Liver (tissue), 9 donors: ENCODE results near the gene NAV2. TPM values are rescaled to one million over a fixed set of nuclear protein-coding genes. Genes with fewer than 3 reads are reported as not detected.

Experiments used
- DNase-seq: peaks from one replicate; pipeline ENCODE4 v3.0.0-alpha.2; 2017; ENCODE audit warnings: low spot score
- H3K27ac ChIP-seq, 2 donors: one replicate each; pipeline ENCODE4 v1.7.0; 2013; ENCODE audit warnings: inconsistent platforms in 2 of 2, low read length in 2 of 2, control low read depth in 1 of 2, low read depth in 1 of 2, mild to moderate bottlenecking in 1 of 2
- H3K27me3 ChIP-seq, 4 donors: one replicate each; pipeline versions ENCODE4 v1.6.1 to v1.7.0; 2013; ENCODE audit warnings: low read length in 3 of 4, inconsistent platforms in 1 of 4, mild to moderate bottlenecking in 1 of 4, moderate library complexity in 1 of 4; ENCODE audit not compliant: control insufficient read depth in 4 of 4, insufficient read depth in 4 of 4
- H3K36me3 ChIP-seq, 4 donors: one replicate each; pipeline versions ENCODE4 v1.6.1 to v1.7.0; 2013; ENCODE audit warnings: low read length in 3 of 4, mild to moderate bottlenecking in 3 of 4, low read depth in 1 of 4, moderate library complexity in 1 of 4; ENCODE audit not compliant: control insufficient read depth in 4 of 4, insufficient read depth in 3 of 4
- H3K4me1 ChIP-seq, 4 donors: one replicate each; pipeline versions ENCODE4 v1.6.1 to v1.7.0; 2013; ENCODE audit warnings: low read length in 3 of 4, mild to moderate bottlenecking in 3 of 4, moderate library complexity in 1 of 4; ENCODE audit not compliant: control insufficient read depth in 4 of 4, insufficient read depth in 4 of 4
- H3K4me3 ChIP-seq, 3 donors: one replicate each; pipeline versions ENCODE4 v1.6.1 to v1.7.0; 2013; ENCODE audit warnings: low read length in 3 of 3, control low read depth in 1 of 3, low read depth in 1 of 3, mild to moderate bottlenecking in 1 of 3
- H3K9ac ChIP-seq, 2 donors: one replicate each; pipeline ENCODE4 v1.7.0; 2013; ENCODE audit warnings: low read length in 2 of 2, mild to moderate bottlenecking in 2 of 2, moderate library complexity in 2 of 2, control low read depth in 1 of 2, low read depth in 1 of 2
- H3K9me3 ChIP-seq, 4 donors: one replicate each; pipeline versions ENCODE4 v1.6.1 to v1.7.0; 2013; ENCODE audit warnings: low read length in 3 of 4; ENCODE audit not compliant: control insufficient read depth in 4 of 4
- EGR1 ChIP-seq, 2 donors: IDR thresholded peaks; 2 replicates each; pipeline ENCODE4 v1.6.1; 2016 to 2018; ENCODE audit warnings: antibody characterized with exemption in 2 of 2, low read depth in 2 of 2
- FOXA1 ChIP-seq: IDR thresholded peaks from 2 replicates; pipeline ENCODE4 v1.6.1; 2016; ENCODE audit warnings: antibody characterized with exemption
- FOXA2 ChIP-seq: IDR thresholded peaks from 2 replicates; pipeline ENCODE4 v1.6.1; 2016; ENCODE audit warnings: antibody characterized with exemption
- GABPA ChIP-seq, 2 donors: IDR thresholded peaks in 1 of 2; conservative IDR thresholded peaks in 1 of 2; 2 replicates each; pipeline ENCODE4 v1.6.1; 2016; ENCODE audit warnings: antibody characterized with exemption in 2 of 2, mild to moderate bottlenecking in 1 of 2, moderate library complexity in 1 of 2
- HNF4A ChIP-seq, 2 donors: conservative IDR thresholded peaks; 2 replicates each; pipeline ENCODE4 v1.6.1; 2016; ENCODE audit warnings: antibody characterized with exemption in 2 of 2, mild to moderate bottlenecking in 2 of 2
- HNF4G ChIP-seq: IDR thresholded peaks from 2 replicates; pipeline ENCODE4 v1.6.1; 2016; ENCODE audit warnings: antibody characterized with exemption
- JUND ChIP-seq, 2 donors: IDR thresholded peaks; 2 replicates each; pipeline ENCODE4 v1.6.1; 2016; ENCODE audit warnings: antibody characterized with exemption in 2 of 2
- NR2F2 ChIP-seq: IDR thresholded peaks from 2 replicates; pipeline ENCODE4 v1.6.1; 2016; ENCODE audit warnings: antibody characterized with exemption
- RAD21 ChIP-seq, 2 donors: IDR thresholded peaks; 2 replicates each; pipeline ENCODE4 v1.6.1; 2016; ENCODE audit warnings: antibody characterized with exemption in 2 of 2, mild to moderate bottlenecking in 2 of 2
- RXRA ChIP-seq, 2 donors: IDR thresholded peaks; 2 replicates each; pipeline ENCODE4 v1.6.1; 2017 to 2018; ENCODE audit warnings: antibody characterized with exemption in 2 of 2, mild to moderate bottlenecking in 1 of 2
- SP1 ChIP-seq: IDR thresholded peaks from 2 replicates; pipeline ENCODE4 v1.6.1; 2018; ENCODE audit warnings: antibody characterized with exemption, mild to moderate bottlenecking
- TAF1 ChIP-seq: conservative IDR thresholded peaks from 2 replicates; pipeline ENCODE4 v1.6.1; 2016; ENCODE audit warnings: antibody characterized with exemption, mild to moderate bottlenecking
- YY1 ChIP-seq: IDR thresholded peaks from 2 replicates; pipeline ENCODE4 v1.6.1; 2016; ENCODE audit warnings: antibody characterized with exemption, mild to moderate bottlenecking
- WGBS: extraction: QIAGEN DNeasy Blood & Tissue Kit; methylation state at CpG from one replicate; pipeline ENCODE4 v1.1.7; 2013; 5-methylcytosine and 5-hydroxymethylcytosine counted together
- polyA plus RNA-seq, 2 donors: library from polyadenylated mRNA; stranded (reverse) in 1 of 2; unstranded in 1 of 2; fragments of 200-250 nt in 1 of 2; fragments of >200 nt in 1 of 2; fragmentation: Nextera tagmentation in 1 of 2; extraction: Ambion mirVana in 1 of 2; gene quantifications; one replicate each; pipeline versions ENCODE4 v1.2.1 to v1.2.3, GENCODE V29; 2013 to 2015
- total RNA-seq, 2 donors: library from RNA; depleted of rRNA; stranded (reverse); fragments of >200 nt; gene quantifications; one replicate each; pipeline ENCODE4 v1.2.3, GENCODE V29; 2014
- TF ChIP-seq, protein P1 (sequence below): IDR thresholded peaks from 2 replicates; pipeline ENCODE4 v1.6.1; 2016; ENCODE audit warnings: antibody characterized with exemption
- TF ChIP-seq, protein P2 (sequence below): IDR thresholded peaks from 2 replicates; pipeline ENCODE4 v1.6.1; 2016; ENCODE audit warnings: antibody characterized with exemption
- TF ChIP-seq, protein P3 (sequence below): IDR thresholded peaks from 2 replicates; pipeline ENCODE4 v1.6.1; 2016; ENCODE audit warnings: antibody characterized with exemption
- TF ChIP-seq, protein P4 (sequence below): fragments of 150-350 bp; IDR thresholded peaks from 2 replicates; pipeline ENCODE4 v1.5.1; 2017; ENCODE audit warnings: improper control_type of control experiment, low read depth, low read length; ENCODE audit not compliant: missing input control
- donor health status: healthy.
- donor health status: healthy.
- donor health status: healthy.
- donor health status: healthy.
- donor health status: healthy.

The NAV2 gene
- total and polyA plus RNA-seq, 4 donors, result 6.3 to 20.5 (median 11.6) TPM

DNA sequence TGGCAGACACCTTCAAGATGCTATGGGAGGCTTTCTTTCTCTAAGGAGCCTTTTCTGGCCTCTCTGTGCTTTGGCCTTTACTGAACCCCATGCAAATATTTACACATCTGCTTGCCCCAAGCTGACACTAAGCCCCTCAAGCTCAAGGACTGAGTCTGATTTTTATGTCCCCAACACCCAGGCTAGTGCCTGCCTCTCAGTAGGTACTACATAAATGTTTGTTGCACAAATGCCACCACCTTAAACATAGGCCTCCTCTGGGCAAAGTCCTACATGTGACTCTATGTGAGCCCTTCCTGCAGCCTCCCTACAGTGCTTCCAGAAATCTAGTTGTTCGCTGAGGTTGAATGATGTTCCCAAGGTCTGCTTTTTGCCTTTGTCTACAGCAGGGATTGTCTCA is 260.0 kb downstream of the NAV2 start:
- TF ChIP-seq EGR1 (IDR thresholded peaks at IDR 0.05; ENCODE audit: low read depth in 2 of 2) (no peak), HNF4A (conservative IDR thresholded peaks at IDR 0.05) (peak; percentile 32 to 42), GABPA (IDR thresholded peaks at IDR 0.05 in 1 of 2, conservative IDR thresholded peaks at IDR 0.05 in 1 of 2) (no peak), RAD21 (IDR thresholded peaks at IDR 0.05) (no peak), TAF1 (no peak)
- Histone ChIP-seq H3K9ac (no peak overlapping the region), H3K27ac (no peak overlapping the region), H3K27me3 (no peaks in the 10 kb centered on the region), H3K9me3 (no peaks in the 10 kb centered on the region), H3K36me3 (peaks cover 0 to 3% (median 1%) of the 10 kb centered on the region in 4 donors), H3K4me1 (peaks cover 0 to 12% (median 5%) of the 10 kb centered on the region in 4 donors), H3K4me3 (no peak overlapping the region)
- no peak for DNase-seq
- WGBS, result 89% methylated on average over 1 of the region's 1 CpG

DNA sequence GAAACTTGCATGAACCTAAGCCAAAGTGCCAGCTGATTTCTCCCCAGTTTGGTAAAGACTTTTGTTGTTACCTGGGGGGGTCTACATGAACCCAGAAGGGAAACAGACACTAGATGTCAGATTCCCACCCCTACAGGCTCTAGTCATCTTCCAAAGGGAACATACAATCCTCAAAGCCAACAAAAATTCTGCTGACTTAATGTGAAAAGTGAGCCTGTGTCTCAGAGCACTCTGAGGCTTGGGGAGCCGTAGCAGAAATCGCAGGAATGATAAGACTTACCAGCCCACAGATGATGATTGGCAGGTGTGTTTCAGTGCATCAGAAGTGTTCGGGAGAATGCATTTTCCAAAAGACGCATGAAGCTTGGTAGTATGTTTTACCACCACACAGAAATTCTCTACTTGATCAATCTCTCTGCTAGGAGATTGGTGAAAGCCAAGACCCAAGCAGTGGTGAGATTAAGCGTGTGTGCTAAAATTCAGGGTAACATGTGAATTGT is 260.5 kb downstream of the NAV2 start:
- Histone ChIP-seq H3K27ac (no peak overlapping the region), H3K9ac (no peak overlapping the region), H3K4me1 (peaks cover 0 to 12% (median 5%) of the 10 kb centered on the region in 4 donors), H3K36me3 (peaks cover 0 to 3% (median 1%) of the 10 kb centered on the region in 4 donors), H3K9me3 (no peaks in the 10 kb centered on the region), H3K27me3 (no peaks in the 10 kb centered on the region), H3K4me3 (no peak overlapping the region)
- 96% methylated on average over 5 of the region's 5 CpGs for WGBS
- no peak for DNase-seq
- TF ChIP-seq HNF4G, result no peak
- TF ChIP-seq, protein P1, sequence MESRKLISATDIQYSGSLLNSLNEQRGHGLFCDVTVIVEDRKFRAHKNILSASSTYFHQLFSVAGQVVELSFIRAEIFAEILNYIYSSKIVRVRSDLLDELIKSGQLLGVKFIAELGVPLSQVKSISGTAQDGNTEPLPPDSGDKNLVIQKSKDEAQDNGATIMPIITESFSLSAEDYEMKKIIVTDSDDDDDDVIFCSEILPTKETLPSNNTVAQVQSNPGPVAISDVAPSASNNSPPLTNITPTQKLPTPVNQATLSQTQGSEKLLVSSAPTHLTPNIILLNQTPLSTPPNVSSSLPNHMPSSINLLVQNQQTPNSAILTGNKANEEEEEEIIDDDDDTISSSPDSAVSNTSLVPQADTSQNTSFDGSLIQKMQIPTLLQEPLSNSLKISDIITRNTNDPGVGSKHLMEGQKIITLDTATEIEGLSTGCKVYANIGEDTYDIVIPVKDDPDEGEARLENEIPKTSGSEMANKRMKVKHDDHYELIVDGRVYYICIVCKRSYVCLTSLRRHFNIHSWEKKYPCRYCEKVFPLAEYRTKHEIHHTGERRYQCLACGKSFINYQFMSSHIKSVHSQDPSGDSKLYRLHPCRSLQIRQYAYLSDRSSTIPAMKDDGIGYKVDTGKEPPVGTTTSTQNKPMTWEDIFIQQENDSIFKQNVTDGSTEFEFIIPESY, result no peak
- no peak for TF ChIP-seq JUND (IDR thresholded peaks at IDR 0.05)
- TF ChIP-seq, protein P2, sequence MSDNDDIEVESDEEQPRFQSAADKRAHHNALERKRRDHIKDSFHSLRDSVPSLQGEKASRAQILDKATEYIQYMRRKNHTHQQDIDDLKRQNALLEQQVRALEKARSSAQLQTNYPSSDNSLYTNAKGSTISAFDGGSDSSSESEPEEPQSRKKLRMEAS, result no peak
- TF ChIP-seq FOXA1, result no peak
- TF ChIP-seq NR2F2, result no peak
- no peak for TF ChIP-seq EGR1 (IDR thresholded peaks at IDR 0.05; ENCODE audit: low read depth in 2 of 2)
- no peak for TF ChIP-seq RAD21 (IDR thresholded peaks at IDR 0.05)
- no peak for TF ChIP-seq FOXA2
- TF ChIP-seq RXRA (IDR thresholded peaks at IDR 0.05), result no peak
- TF ChIP-seq, protein P3, sequence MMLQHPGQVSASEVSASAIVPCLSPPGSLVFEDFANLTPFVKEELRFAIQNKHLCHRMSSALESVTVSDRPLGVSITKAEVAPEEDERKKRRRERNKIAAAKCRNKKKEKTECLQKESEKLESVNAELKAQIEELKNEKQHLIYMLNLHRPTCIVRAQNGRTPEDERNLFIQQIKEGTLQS, result no peak
- TF ChIP-seq, protein P4, sequence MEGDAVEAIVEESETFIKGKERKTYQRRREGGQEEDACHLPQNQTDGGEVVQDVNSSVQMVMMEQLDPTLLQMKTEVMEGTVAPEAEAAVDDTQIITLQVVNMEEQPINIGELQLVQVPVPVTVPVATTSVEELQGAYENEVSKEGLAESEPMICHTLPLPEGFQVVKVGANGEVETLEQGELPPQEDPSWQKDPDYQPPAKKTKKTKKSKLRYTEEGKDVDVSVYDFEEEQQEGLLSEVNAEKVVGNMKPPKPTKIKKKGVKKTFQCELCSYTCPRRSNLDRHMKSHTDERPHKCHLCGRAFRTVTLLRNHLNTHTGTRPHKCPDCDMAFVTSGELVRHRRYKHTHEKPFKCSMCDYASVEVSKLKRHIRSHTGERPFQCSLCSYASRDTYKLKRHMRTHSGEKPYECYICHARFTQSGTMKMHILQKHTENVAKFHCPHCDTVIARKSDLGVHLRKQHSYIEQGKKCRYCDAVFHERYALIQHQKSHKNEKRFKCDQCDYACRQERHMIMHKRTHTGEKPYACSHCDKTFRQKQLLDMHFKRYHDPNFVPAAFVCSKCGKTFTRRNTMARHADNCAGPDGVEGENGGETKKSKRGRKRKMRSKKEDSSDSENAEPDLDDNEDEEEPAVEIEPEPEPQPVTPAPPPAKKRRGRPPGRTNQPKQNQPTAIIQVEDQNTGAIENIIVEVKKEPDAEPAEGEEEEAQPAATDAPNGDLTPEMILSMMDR, result no peak
- no peak for TF ChIP-seq HNF4A (conservative IDR thresholded peaks at IDR 0.05)
- TF ChIP-seq YY1, result no peak
- no peak for TF ChIP-seq SP1
